Femur (tissue), 1 donor: Measurements from ENCODE around the gene TTC24.
A peak's percentile ranks its signal among the peaks of the same experiment; 100 is the strongest.
"Not testable (repeated sequence)": the region's sequence is repeated elsewhere in the genome, so short reads cannot be mapped to it uniquely, and the experiment has no call there.

Experiments
- DNase-seq: peaks from one replicate; pipeline ENCODE4 v3.0.0-alpha.2; 2017

Gene TTC24

GRCh38 chr1:156590326-156591180, 11.0 kb downstream of the TTC24 start:
- DNase-seq, result no peak

GRCh38 chr1:156591181-156591431, 11.6 kb downstream of the TTC24 start:
- DNase-seq, result no peak

GRCh38 chr1:156591432-156592157, 12.1 kb downstream of the TTC24 start, which contains the start of gene NAXE:
NAXE (plus strand) TSS chr1:156591776; CDS start chr1:156591805, 29 bp downstream.
- DNase-seq, result peak; percentile 83

DNA sequence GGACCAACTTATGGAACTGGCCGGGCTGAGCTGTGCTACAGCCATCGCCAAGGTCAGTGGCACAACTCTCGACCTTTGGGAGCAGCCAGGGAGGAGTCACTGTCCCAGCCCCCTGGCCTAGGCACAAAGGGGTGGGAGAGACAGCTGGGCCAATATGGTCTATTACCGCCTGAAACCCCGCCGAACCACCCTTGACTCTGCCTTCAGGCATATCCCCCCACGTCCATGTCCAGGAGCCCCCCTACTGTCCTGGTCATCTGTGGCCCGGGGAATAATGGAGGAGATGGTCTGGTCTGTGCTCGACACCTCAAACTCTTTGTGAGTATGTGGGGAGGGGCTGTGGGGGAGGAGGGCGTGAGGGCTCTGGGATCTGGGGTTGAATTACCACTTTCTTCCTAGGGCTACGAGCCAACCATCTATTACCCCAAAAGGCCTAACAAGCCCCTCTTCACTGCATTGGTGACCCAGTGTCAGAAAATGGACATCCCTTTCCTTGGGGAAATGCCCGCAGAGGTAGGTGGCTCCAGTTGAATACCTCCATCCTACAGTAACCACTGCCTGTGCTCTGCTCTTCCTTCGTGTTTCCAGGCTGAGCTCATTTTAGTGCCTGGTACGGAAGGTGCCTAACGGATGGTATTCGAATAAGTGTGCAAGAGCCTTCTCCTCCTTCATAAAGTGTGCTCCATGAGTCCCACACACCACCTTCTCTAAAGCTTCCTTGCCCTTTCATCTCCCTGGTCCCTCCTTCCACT, 12.8 kb downstream of the TTC24 start:
- no peak for DNase-seq

- DNase-seq, result no peak
These were observed 13.6 kb downstream of the TTC24 start for GRCh38 chr1:156592910-156593660.

DNA sequence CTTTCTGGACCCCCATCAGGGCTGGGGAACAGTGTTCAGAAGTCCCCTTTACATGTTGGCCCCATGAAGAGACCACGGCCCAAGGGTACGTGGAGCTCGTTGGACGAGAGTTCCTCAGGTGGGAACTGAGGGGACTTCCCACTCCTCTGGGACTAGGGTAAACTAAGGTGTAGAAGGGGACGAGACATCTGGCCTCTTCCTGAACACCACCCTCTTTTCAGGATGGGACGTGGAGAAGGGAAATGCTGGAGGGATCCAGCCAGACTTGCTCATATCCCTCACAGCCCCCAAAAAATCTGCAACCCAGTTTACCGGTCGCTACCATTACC, 14.1 kb downstream of the TTC24 start:
- DNase-seq, result no peak

DNA sequence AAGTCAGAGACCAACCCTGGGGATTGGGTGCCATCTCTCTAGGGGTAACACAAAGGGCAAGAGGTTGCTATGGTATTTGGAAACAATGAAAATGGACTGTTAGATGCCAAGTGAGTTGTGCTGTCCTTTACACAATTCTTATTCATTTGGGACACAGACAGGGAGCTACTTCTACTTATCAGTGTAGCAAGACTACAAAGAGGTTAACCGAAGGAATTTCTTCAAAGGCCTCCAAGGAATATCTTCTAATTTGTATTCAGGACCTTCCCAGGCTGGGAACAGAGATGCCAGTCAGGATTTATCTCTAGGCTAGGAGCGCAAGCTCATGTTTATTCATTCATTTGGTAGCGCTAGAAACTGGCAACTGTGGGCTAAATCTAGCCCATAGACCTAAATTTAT, 14.7 kb downstream of the TTC24 start:
- no peak for DNase-seq

DNA sequence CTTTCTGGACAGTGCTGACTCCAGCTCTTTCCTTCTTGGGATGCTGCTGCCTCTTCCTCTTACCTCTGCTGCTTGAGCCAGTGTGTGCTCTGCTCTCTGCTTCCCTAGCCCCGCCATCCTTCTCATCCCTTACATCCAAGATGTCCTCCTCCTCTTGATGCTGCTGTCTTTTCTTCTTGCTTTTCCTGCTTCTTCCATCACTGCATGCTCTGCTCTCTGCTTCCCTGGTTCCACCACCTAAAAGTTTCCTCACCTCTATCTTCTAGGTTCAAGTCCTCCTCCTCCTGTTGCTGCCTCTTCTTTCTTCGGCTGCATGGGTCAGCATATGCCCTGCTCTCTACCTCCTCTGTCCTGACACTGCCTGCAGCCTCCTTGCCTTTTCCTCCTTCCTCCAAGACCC, 15.5 kb downstream of the TTC24 start:
- DNase-seq, result no peak

GRCh38 chr1:156596426-156596825, 16.9 kb downstream of the TTC24 start:
- no peak for DNase-seq

GRCh38 chr1:156598125-156598524, 18.6 kb downstream of the TTC24 start:
- DNase-seq, result no peak

- no peak for DNase-seq
These were observed 19.4 kb downstream of the TTC24 start for GRCh38 chr1:156598731-156599432.

- no peak for DNase-seq
These were observed 20.3 kb downstream of the TTC24 start for GRCh38 chr1:156599811-156600210.

DNA sequence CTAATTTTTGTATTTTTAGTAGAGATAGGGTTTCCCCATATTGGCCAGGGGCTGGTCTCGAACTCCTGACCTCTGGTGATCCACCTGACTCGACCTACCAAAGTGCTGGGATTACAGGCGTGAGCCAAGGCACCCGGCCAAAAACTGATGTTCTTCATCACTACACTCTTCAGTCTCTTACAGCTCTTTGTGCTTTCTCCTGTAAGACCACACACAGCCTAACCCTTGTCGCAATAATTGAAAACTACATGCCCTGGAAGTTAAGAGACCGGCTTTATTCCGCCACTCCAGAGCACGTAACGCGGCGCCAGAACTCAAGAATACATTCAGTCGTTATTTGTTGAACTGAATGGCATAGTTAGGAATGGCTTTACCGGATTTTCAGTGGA, 21.2 kb downstream of the TTC24 start:
- DNase-seq, result no peak

DNA sequence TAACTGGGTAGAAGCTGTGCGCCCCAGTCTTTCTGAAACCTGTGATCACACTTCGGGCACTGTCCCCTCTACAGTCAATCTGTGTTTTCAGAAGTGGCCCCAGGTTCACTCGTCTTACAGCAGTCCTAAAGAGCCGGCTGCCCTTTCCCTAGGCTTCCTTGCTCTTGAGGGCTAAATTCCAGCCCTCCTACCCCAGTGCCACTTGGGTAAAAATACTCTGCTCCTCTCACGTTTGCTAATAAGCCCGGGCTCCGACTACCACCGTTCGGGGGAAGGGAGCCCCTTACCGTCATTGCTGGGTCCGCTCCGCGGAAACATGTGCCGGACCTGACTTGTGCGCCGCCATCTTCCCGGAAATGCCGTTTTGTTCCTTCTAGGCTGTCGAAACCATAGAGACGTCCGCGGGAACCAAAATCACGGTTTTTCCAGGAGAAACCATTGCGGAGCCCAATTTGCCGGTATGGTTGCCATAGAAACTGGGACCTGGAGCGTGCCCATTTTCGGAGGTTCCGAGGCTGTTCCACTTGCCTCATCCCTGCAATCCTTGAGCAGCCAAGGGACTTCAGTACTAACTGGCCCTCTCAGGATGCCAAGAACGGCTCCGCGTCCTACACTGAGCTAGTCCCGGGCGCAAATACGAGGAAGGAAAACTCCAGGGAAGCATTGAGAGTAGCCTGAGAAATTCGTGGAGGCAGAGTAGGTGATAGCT, 21.8 kb downstream of the TTC24 start, which contains the start of gene GPATCH4:
Gene GPATCH4, minus strand, starts transcription at position 358 of the 709 bp plus-strand sequence.
- DNase-seq, result peak; percentile 91

GRCh38 chr1:156601892-156602291, 22.4 kb downstream of the TTC24 start:
- no peak for DNase-seq

DNA sequence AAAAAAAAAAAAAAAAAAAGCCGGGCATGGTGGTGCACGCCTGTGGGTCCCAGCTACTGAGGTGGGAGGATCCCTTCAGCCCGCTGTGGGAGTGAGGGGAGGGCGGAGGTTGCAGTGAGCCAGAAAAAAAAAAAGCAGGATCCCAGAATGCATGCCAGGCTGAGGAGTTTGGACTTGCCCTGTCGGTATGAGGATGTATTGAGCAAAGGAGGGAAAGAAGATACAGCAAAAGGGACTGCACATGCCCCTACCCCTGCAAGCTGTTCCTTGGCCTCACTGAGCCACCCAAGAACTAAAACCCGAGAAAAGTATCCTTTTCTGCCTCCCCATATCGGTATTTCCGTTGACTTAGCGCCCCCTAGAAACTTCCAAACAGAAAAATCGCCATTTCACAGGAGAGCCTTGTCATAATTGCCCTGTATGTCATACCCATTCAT, 23.1 kb downstream of the TTC24 start:
- DNase-seq, result no peak

GRCh38 chr1:156607344-156607743, 27.8 kb downstream of the TTC24 start:
- not testable (repeated sequence) for DNase-seq

DNA sequence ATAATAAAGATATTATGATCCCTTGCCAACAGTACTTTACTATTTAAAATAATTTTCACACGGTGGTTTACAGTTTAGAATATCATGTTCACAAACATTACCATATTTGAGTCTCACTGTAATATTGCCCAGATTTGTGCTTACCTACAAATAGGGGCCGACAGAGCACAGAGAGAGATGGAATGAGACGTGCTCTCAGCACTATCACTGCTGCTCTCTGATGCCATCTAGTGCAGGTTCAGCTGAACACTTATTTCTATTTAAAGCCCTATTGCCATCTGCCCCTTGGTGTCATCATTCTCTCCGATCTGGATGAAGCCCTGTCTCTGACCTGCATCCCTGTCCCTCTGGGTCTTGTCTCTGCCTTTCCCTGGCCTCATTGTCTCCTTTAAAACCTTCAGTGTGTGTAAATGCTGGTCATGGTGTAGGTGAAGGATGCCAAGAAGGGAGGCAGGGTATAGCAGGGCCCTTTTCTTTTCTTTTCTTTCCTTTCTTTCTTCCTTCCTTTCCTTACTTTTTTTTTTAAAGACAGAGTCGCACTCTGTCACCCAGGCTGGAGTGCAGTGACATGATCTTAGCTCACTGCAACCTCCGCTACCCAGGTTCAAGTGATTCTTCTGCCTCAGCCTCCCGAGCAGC, 28.6 kb downstream of the TTC24 start:
- peak; percentile 65 for DNase-seq

DNA sequence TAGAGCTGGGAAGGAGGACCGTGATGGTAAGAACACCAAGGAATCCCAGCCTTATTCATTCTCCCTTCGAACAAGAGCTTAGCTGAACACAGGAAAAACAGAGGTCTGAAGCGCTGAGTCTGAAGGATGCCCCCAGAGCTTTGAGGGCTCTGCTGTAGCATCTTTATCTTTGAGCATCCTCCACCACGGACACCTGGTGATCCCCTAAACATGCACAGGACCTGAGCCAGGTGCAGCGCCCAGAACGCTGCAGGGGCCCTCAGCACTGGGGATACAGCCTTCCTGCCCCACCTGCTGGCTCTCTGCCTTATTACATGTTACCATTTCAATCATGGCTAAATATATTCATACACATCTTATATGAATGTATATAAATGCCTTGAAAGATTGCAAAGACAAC, 29.5 kb downstream of the TTC24 start:
- no peak for DNase-seq

DNA sequence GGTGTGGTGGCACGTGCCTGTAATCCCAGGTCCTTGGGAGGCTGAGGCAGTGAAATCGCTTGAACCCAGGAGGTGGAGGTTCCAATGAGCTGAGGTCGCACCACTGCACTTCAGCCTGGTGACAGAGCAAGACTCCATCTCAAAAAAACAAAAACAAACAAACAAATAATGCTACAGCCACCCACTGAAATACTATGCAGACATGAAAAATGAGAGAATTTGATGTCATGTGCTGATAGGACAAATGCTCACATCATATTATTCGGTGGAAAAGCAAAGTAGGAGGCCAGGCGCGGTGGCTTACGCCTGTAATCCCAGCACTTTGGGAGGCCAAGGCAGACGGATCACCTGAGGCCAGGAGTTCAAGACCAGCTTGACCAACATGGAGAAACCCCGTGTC, 30.5 kb downstream of the TTC24 start:
- DNase-seq, result not testable (repeated sequence)

DNA sequence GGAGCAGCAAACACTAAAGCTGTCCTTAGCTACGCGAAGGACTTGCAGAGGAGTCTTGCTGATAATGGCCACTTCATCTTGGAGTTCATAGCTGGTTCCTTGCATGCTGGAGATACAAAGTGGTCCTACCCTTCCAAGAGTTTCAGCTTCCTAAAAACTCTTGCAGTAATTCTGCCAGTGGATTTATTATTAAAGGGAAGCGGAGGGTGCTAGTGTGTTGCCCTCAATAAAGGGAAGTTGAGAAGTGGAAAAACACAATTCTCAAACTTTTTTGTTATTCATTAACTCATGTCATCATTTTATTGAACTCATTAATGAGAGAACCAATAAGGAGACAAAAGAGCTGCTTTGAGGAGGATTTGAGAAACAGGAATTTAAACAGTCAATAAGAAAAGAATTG, 33.1 kb downstream of the TTC24 start:
- DNase-seq, result no peak
